Prostate gland (tissue), 2 donors: ENCODE measurements around the gene CLN5. TPM values are rescaled to one million over a fixed set of nuclear protein-coding genes. Genes with fewer than 3 reads are reported as not detected.
A peak's percentile ranks its signal among the peaks of the same experiment; 100 is the strongest.

Source experiments
- DNase-seq: peaks from one replicate; pipeline ENCODE4 v3.0.0-alpha.2; 2019; ENCODE audit warnings: low spot score
- H3K27ac ChIP-seq, 2 donors: fragments of 200-600 bp; sonication (generic); 2 replicates each; pipeline ENCODE4 v1.5.1; 2017 to 2019
- H3K27me3 ChIP-seq: fragments of 200-600 bp; sonication (generic); replicated peaks from 2 replicates; pipeline ENCODE4 v1.5.1; 2019; ENCODE audit not compliant: insufficient read depth
- H3K36me3 ChIP-seq, 2 donors: fragments of 200-600 bp; sonication (generic); 1 replicate in 1 of 2; 2 replicates in 1 of 2; pipeline versions ENCODE4 v1.5.1 to v1.8.1; 2017 to 2019
- H3K4me1 ChIP-seq: fragments of 200-600 bp; sonication (generic); replicated peaks from 2 replicates; pipeline ENCODE4 v1.5.1; 2019
- H3K4me3 ChIP-seq, 2 donors: fragments of 200-600 bp; sonication (generic); 2 replicates each; pipeline ENCODE4 v1.5.1; 2017 to 2019
- H3K9me3 ChIP-seq: fragments of 200-600 bp; sonication (generic); 2 replicates; pipeline ENCODE4 v1.5.1; 2017
- CTCF ChIP-seq, 4 experiments: fragments of 200-600 bp in 2 of 4; fragments of 450-650 bp in 2 of 4; sonication (generic) in 2 of 4; IDR thresholded peaks; 1 replicate in 3 of 4; 2 replicates in 1 of 4; pipeline ENCODE4 v1.5.1; 2016 to 2019; ENCODE audit warnings: antibody characterized with exemption in 4 of 4, mild to moderate bottlenecking in 2 of 4, moderate library complexity in 2 of 4
- POLR2A ChIP-seq: fragments of 450-650 bp; IDR thresholded peaks from one replicate; pipeline ENCODE4 v1.6.1; 2016; ENCODE audit warnings: antibody characterized with exemption, mild to moderate bottlenecking
- POLR2AphosphoS5 ChIP-seq: sonication (generic); formaldehyde crosslinking; IDR thresholded peaks from one replicate; pipeline ENCODE4 v1.6.1; 2017; ENCODE audit warnings: antibody characterized with exemption
- WGBS: methylation state at CpG from one replicate; pipeline ENCODE4 v1.1.5; 2018; 5-methylcytosine and 5-hydroxymethylcytosine counted together
- intact Hi-C: fragments of 100-400 bp; cut with DNase I; formaldehyde crosslinking; loops from one replicate; pipeline ENCODE4 v1.14.2; 2022
- total RNA-seq, 2 donors: library from RNA; depleted of rRNA; stranded (reverse); fragments of >200 nt; gene quantifications; one replicate each; pipeline ENCODE4 v1.1.0, GENCODE V29; 2016

Gene CLN5
- total RNA-seq, 2 donors from 2014 or later: 27.1 to 34.3 TPM

- Histone ChIP-seq H3K36me3 (no peaks in the 10 kb centered on the region), H3K9me3 (no peaks in the 10 kb centered on the region), H3K4me3 (no peak overlapping the region), H3K27ac (no peak overlapping the region), H3K4me1 (no peaks in the 10 kb centered on the region), H3K27me3 (no peaks in the 10 kb centered on the region)
- TF ChIP-seq CTCF (IDR thresholded peaks at IDR 0.05) (no peak), POLR2AphosphoS5 (no peak), POLR2A (no peak)
- DNase-seq: no peak
- WGBS: 72% methylated on average over 1 of the region's 1 CpG
- intact Hi-C loops: no loop called here
These were observed 37.6 kb downstream of the CLN5 start for GRCh38 chr13:77029436-77029835.

- DNase-seq: no peak
- no peak overlapping the region for H3K27ac ChIP-seq
- TF ChIP-seq CTCF (IDR thresholded peaks at IDR 0.05): no peak
- TF ChIP-seq POLR2A: no peak
- TF ChIP-seq POLR2AphosphoS5: no peak
- H3K36me3 ChIP-seq: no peaks in the 10 kb centered on the region
- 96% methylated on average over 6 of the region's 6 CpGs for WGBS
- no peak overlapping the region for H3K4me3 ChIP-seq
- intact Hi-C loops: no loop called here
- no peaks in the 10 kb centered on the region for H3K4me1 ChIP-seq
- H3K9me3 ChIP-seq: no peaks in the 10 kb centered on the region
- H3K27me3 ChIP-seq: no peaks in the 10 kb centered on the region
These were observed 39.9 kb downstream of the CLN5 start for GRCh38 chr13:77031656-77032243.

- Histone ChIP-seq H3K27me3 (no peaks in the 10 kb centered on the region), H3K4me3 (no peak overlapping the region), H3K27ac (peak overlapping the region in 1 of 2 donors; percentile 32), H3K36me3 (no peaks in the 10 kb centered on the region), H3K9me3 (no peaks in the 10 kb centered on the region), H3K4me1 (no peaks in the 10 kb centered on the region)
- intact Hi-C loops: no loop called here
- peak; percentile 27 for DNase-seq
- TF ChIP-seq CTCF (IDR thresholded peaks at IDR 0.05) (no peak), POLR2AphosphoS5 (peak; percentile 85)
- WGBS: 76% methylated on average over 4 of the region's 4 CpGs
These were observed 41.9 kb downstream of the CLN5 start for GRCh38 chr13:77033717-77034302.

- Histone ChIP-seq H3K36me3 (no peaks in the 10 kb centered on the region), H3K4me3 (no peak overlapping the region), H3K9me3 (no peaks in the 10 kb centered on the region), H3K4me1 (no peaks in the 10 kb centered on the region), H3K27ac (no peak overlapping the region), H3K27me3 (no peaks in the 10 kb centered on the region)
- no peak for TF ChIP-seq CTCF (IDR thresholded peaks at IDR 0.05)
- no peak for TF ChIP-seq POLR2AphosphoS5
- TF ChIP-seq POLR2A: no peak
- intact Hi-C loops: no loop called here
- WGBS: 95% methylated on average over 5 of the region's 5 CpGs
- no peak for DNase-seq
These were observed 43.0 kb downstream of the CLN5 start for GRCh38 chr13:77034881-77035280.

- no peak for DNase-seq
- Histone ChIP-seq H3K4me3 (no peak overlapping the region), H3K36me3 (no peaks in the 10 kb centered on the region), H3K27ac (no peak overlapping the region), H3K27me3 (no peaks in the 10 kb centered on the region), H3K9me3 (no peaks in the 10 kb centered on the region), H3K4me1 (no peaks in the 10 kb centered on the region)
- intact Hi-C loops: no loop called here
- WGBS: 76% methylated on average over 1 of the region's 1 CpG
- TF ChIP-seq POLR2A: no peak
- TF ChIP-seq CTCF (IDR thresholded peaks at IDR 0.05): no peak
- TF ChIP-seq POLR2AphosphoS5: no peak
These were observed 44.4 kb downstream of the CLN5 start for GRCh38 chr13:77036279-77036678.
